IMR-90 (cell line): Measurements from ENCODE around the gene TOR1A. TPM values are rescaled to one million over a fixed set of nuclear protein-coding genes. Genes with fewer than 3 reads are reported as not detected.

Experiments
- CTCF ChIP-seq: conservative IDR thresholded peaks from 2 replicates; pipeline ENCODE4 v1.5.1; 2012; ENCODE audit warnings: mild to moderate bottlenecking, low read depth, low read length, improper control_type of control experiment
- MAZ ChIP-seq: IDR thresholded peaks from 2 replicates; pipeline ENCODE4 v1.6.1; 2012; ENCODE audit warnings: low read depth, mild to moderate bottlenecking, low read length, improper control_type of control experiment, moderate library complexity, borderline replicate concordance
- polyA plus RNA-seq, 3 experiments: library from polyadenylated mRNA; depleted of rRNA; stranded (reverse); fragments of >200 nt; gene quantifications; 2 replicates each; pipeline ENCODE4 v1.2.3, GENCODE V29; 2012; ENCODE audit warnings: low replicate concordance in 1 of 3
- total RNA-seq: library from RNA; depleted of rRNA; stranded (reverse); fragments of >200 nt; gene quantifications from 2 replicates; pipeline ENCODE4 v1.2.3, GENCODE V29; 2012

TOR1A gene
- total and polyA plus RNA-seq, 2 of the 4 experiments (the other 2 are of a cell fraction), result 27.1 to 74.2 TPM

DNA sequence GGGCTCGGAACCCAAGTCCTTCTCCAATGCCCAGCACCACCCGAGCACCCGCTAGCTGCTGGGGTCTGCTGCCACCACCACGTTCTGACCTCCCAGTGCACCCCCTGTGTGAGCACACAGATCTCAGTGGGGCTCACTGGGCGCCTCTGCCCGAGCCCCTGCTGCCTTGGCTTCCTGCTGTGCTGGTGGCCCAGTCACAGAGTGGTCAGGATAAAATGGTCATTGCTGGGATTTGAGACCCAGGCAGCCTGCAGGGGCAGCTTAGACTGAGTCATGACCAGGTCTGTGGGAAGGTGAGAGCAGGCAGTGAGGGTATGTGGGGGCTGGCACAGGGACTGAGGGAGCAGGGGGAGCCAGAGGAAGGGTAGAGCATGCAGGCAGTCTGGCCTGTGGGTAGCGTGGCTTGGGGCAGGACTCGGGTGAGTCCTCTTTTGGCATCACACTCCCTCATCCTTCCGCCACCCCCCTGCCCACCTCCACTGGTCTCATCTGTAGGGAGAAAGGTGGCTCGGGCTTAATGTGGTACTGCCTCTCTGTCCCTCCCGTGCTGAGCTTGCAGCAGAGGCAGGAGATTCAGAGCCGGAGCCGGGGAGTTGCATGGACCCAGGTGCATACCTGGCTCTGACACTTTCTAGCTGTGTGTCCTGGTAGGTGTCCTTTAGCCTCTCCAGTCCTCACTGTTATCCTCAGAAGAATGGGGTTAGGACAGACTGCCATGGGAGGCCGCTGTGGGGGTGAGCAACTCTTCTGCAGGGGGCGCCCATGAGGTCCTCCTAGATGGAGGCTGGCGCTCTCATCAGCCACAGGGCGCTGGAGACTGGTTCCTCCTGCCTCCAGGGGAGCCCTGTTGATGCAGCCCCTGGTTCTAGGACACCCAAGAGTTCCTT is 43.4 kb upstream of the TOR1A start (continued):
- TF ChIP-seq MAZ (no peak), CTCF (no peak)
